Stimulated activated CD4-positive, alpha-beta T cell treated with anti-CD3 and anti-CD28 coated beads, Interleukin-15, amount 100 ng/mL, for 24 hours (primary cell): ENCODE measurements around the gene RIPOR2.
"Not testable (repeated sequence)": the region's sequence is repeated elsewhere in the genome, so short reads cannot be mapped to it uniquely, and the experiment has no call there.

Experiments used
- DNase-seq: peaks from one replicate; pipeline ENCODE4 v3.0.0-alpha.2; 2020

RIPOR2 gene

DNA sequence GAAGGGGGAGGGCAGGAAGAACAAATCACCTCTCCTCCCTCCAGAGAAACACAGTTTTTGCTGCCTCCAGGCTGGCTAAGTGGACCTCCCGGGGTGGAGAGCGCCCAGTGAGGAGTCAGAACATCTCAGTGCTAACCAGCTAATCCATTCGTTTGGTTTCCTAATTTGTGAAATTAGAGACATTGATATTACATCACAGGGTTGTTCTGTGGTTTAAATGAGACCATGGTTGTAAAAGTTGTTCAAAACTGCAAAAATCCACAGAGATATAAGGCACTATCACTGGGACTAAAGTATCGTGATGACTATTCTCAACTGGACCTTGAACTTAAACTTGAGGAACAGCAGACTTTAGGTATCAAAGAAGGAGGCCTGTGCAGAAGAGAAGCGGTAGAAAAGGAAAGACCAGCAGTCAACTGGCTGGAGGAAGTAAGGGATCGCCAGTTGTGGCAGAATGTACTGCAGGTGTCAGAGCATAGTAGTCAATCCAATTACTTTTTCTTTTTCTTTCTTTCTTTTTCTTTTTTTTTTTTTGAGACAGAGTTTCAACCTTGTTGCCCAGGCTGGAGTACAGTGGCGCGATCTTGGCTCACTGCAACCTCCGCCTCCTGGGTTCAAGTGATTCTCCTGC is 33.9 kb downstream of the RIPOR2 start:
- DNase-seq = no peak

DNA sequence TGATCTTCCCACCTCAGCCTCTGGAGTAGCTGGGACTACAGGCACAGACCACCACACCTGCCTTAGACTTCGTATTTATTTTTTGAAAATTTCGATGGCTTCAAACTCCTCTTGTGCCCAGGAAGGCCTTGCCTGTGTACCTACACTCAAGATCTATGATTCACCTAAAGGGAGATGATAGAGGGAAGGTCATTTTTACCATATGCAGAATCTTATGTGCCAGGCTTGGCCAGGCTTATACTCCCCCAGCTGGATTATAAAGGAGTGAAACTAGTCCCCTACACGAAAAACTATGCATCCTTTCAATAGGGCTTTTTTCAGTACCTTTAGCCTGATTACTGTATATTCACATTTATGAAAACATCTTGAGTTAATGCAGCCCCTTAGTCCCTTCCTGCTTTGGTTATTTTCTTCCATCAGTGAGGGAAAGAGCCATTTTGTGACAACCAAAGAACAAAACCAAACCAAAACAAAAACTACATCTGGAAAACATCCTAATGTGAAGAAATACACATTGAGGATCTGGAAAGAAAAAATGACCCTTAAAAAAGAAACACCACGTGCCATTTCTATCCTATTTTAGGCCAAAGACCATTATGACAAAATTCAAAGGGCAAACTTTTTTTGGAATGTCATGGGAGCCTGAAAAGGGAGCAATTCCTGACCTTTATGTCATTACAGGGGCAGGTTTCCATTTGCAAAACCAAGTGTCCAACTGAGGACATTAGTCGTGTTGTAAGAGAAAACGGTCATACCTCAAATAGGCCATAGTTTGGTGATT is 34.7 kb downstream of the RIPOR2 start:
- DNase-seq = no peak

DNA sequence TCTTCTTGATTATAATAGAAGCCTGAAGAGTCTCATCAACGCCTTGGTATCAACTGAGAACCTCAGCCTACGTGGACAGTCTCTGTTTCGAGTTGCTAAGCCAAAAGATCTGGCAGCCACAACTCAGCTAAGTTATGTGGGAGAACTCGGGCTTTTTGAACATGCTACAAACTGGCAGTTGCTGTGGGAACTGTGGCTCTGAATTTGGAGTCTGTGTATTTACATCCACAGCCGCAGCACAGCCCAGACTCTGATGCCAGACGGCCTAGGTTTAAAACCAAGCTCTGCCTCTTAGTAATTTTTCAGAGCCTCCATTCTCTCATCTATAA is 35.8 kb downstream of the RIPOR2 start:
- peak; percentile 61 for DNase-seq

DNA sequence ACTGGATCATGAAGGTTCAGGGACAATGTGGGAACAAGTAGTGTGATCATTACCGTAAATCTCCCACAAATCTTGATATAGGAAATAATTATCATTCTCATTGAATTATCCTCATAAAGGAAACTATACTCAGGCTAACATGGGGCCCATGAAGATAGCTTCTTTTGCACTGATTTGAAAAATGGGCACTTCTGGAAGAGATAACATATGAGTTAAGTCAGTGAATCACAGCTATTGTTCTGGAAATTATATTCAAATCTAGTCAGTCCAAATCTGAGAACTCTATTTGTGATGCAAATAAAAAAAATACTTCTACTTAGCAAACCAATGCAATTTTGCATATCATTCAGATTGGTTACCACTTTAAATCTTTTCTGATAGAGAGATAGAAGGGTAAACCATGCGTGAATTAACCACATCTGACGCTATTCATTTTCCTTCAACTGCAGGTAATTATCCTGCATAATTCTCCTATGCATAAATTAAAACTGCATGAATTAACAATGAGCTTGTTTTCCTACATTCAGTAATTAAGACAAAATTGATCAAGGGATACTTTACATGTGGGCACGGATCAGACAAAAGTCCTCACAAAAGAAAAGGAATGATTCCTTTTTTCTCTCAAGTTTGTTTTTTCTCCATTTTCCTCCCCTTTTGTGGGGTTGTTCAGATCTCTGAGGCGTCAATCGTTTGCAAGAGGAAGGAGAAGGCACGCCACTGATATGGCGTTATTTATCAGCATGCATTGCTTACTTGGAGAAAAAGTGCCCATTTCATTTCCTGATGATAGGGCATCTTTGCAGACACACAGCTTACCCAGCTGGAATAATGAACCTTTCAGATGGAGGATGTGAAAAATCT is 36.4 kb downstream of the RIPOR2 start:
- no peak for DNase-seq

DNA sequence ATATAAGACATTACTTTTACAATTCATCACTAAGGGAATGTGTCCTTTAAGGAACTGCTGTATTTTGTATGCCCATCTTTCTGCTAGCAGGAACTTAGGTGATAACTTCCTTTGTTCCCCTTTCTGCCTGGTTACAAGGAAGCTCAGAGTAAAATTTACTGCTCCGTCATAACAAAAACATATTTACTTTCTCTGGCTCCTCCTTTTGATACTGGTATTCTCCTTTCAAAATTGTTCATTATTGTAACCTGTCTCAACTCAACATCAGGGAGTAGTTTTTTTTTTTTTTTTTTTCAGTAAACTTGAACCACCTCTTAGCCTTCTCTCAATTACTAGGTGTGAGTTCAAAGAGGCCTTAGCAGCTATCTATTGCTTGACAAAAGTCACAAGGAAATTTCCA is 37.1 kb downstream of the RIPOR2 start:
- DNase-seq = no peak

DNA sequence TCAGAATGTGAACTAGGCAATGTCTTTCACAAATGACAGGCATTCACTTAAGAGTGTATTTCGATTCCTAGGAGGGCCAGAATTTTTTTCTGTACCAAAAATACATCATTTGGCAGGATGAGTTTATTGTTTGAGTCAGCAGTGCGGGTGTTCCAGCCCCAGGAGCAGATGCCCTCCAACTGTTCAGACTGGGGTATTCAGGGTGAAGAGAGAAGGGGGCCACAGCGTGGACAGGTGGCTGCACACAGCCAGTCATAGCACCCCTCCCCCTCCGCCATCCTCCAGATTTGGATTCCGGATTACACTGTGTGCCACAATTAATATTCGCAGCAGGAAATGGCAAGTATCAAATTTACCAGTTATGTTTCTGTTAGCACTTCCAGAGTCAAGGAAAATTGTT is 38.6 kb downstream of the RIPOR2 start:
- no peak for DNase-seq

DNA sequence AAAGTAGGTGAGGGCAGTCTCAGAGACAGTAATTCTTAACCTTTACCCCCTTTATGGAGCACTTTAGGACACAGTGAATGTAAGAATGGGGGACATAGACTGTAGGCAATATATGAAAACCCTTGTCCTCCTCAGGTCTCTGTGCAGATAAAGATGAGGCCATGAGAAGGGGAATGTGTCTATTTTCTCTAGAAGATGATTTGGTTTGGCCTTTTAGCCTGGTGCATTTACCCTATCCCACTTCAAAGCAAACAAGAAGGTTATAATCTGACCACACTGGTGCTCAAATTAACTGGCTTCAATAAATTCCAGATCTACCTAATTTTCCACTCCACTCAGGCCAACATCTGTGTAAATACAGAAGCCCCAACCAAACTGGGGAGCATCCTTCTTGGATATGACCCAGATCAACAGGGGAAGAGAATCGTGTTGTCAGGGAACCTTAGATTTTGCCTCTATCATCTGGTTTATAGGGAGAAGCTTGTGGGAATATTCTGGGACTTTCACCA is 42.4 kb downstream of the RIPOR2 start:
- no peak for DNase-seq

DNA sequence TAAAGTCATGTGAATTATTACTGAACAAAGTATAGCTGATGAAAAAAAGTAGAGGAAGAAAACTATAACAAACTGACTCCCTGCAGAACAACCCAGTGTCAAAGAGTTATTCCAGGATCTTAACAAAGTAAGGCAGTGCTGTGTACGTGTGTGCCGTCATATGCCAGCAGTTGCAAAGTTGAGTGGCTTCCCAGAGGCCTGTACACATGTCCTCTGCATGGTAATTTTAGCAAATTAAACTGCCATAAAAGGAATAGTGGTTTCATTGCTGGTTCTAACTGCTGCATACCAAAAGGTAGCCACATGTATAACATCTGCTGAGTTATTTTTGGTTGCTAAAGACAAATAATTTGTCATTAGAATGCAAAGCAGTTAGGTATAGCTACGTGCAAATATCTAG is 44.8 kb downstream of the RIPOR2 start:
- no peak for DNase-seq

DNA sequence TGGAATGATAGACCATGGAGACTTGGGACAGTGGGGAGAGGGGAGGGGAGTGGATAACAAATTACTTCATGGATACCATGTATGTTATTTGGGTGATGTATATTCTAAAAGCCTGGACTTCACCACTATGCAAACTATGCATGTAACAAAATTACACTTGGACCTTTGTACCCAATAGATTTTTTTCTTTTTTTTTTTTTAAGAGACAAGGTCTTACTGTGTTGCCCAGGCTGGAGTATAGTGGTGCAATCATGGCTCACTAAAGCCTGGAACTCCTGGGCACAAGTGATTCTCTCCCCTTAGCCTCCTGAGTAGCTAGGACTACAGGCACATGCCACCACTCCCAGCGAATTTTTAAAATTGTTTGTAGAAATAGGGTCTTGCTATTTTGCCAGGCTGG is 45.3 kb downstream of the RIPOR2 start:
- DNase-seq = no peak

DNA sequence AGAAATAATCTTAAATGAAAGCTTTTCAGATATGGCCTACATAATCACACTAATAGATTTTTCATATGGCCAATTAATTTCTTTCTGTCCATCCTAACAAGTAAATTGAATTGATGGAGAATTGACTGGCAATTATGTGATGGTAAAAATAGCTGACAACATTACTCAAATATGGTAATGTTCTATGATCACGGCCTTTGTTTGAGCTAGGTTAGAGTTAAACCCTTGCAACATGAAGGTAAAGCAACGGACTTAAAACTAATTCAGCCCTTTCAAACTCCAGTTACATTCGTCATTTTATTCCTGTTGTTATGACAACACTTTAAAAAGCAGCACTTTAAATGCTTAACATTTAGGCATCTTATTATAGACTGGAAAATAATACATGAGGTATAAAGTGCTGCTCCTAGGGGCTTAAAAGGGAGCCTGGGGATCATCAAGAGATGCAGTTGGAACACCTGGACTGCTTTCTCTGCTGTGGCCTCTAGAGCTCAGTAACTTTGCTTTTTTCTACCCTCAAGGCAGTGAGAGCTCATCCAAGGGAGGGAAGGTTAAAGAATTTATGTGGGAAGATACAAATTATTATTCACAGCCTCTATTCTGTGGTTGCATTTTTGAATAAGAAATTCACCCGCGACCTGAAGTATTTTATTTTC is 46.9 kb downstream of the RIPOR2 start:
- DNase-seq = no peak

DNA sequence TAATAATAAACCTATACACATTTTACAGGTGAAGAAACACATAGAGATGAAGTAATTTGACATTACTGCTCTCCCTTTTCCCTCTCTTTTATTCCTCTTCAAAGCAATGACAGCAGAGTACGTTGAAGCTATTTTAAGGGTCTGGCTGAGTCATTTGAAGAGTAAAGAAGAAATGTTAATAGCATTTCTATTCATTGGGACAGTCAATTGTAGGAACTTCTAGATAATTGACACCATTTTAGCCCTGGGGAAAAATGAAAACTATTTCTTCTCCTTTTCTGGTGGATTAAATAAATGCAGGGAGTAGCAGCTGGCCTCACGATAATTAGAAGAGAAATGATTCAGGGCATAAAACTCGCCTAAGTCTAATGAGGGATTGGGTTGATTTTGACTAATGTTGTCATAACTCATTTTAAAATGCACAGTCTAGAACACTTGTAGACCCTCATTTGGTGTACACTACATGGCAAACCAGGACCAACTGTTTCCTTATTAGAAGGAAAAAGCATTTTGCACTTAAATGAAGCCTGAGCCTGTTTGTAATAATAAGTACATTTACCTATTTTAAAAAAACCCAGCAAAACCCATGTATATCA is 48.1 kb downstream of the RIPOR2 start:
- no peak for DNase-seq

DNA sequence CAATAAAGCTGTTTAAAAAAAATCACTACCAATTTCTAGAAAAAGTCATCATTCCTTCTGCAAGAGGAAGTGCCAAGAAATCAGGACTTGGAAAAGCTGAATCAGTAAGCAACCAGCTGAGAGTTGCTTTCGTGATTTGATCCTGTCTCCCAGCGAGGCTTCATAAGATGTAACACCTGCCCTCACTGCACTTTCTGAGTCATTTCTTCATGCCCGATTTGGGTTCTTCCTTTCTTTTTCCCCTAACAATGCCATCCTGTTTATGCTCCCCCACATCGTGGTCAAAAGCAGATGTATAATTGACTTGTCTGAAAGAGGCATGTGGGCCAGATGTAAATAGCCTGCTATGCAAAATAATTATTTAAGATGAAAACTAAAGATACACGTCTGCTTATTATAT is 52.1 kb downstream of the RIPOR2 start:
- peak; percentile 57 for DNase-seq

DNA sequence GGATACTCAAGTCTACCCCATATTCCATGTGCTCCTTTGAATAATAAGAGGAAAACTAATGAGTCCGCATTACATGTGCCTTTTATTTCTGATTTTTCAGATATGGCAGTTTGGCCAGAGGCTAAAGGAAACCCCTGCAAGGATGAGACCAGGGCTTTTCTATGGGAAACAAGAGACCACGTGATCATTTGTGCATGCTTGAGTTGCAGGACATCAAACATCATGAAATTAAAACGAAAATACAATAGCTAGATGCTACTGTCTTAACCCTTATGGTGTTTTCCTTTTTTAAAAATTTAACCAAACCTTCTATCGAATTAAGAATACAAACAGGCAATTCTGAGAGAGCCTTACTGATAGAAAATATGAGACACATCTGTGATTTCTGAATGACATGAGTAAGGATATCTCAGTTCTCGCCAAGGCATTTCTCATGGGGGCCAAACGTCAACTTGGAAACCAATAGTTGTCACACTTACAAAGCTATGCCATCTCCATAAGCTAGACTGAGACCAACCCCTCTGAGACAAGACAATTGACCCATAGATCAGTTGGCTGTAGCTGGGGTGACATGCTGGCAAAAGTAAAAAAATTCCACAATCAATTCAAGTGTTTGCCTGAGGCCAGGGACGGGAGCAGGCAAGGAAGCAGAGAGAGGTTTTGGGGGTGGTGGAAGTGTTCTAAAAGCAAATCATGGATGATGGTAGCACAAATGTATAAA is 52.8 kb downstream of the RIPOR2 start:
- peak; percentile 32 for DNase-seq

DNA sequence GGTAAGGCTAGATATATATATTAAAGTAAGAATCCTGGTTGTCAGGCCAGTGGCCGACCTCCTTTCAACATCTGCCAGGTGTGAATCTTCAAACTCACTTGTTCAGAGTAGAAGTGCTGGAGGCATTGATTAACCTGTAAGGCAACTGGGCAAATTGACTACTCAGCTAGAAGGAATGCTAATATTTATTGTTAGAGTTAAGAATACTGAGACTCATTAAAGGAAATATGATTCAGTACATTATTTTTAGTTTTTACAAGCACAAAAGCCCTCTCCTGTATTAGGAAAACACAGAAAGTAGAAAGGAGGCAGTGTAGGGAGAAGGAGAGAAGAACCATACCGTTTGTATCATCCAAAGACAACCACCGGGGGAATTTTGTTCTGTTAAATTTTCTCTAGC is 53.5 kb downstream of the RIPOR2 start:
- DNase-seq = no peak

DNA sequence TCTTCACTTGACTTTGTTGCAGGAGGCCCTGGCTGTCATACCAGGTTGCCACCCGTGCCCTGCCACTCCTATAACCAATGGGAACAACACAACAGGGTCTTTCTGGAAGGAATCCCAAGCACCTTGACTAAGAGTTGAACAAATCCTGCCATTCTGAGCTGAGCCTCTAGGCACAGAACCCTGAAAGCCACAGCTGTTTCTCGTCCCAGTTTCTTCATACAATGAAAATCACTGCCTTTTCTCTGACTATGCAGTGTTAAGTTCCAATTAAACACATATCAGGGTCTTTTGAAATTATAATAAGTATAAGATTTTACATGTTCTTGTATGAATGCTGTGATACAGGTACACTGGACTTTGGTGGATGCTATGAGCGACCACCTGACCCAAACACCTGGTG is 54.4 kb downstream of the RIPOR2 start:
- no peak for DNase-seq

DNA sequence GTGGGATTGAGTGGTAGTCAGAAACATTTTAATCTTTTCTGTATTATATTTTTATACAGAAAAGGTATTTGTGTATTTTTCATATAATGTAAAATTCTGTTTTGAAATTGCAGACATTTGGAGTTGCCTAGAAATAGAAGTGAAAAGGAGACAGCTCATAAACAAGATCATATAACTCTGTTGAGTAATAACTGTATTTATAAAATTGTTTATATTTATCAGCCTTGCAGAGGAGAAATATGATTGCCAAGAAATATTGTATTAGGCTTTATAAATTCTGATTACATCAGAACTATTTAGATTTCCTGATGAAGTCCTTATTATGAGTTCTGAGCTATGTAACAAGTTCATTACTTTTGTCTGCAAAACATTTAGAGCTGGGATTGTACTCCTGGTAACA is 55.3 kb downstream of the RIPOR2 start:
- DNase-seq = no peak

DNA sequence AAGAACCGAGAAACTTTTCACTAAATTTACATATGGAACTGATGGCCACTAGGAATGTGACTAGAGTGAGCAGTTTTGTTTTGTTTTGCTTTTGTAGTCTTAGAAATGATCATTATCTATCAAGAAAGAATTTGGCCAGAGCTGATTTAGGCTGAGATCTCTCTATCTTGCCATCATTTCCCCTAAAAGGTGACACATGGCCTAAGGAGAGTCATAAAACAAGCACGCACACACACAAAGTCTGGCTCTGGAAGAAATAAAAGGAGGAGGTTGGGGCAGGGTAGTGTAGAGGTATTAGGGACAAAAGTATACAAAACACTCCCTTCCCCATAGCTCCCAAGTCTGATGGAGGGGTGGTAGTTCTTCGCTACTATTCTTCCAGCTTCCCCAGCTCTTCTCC is 56.4 kb downstream of the RIPOR2 start:
- no peak for DNase-seq

DNA sequence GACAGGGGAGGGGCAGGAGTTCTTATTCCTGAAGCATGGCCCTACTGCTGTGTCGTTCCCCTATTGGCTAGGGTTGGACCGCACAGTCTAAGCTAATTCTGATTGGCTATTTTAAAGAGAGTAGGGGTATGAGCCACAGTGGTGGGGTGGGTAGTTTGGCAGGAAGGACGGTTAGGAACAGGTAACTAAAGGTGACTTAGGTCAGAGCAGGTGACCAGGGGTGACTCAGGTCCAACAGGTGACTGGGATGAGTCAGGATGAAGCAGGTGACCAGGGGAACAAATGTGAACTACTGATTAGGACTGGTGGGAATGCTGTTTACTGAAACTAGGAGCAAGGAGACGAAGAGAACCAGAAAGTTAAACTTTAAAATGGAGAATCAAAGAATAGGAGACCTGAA is 58.0 kb downstream of the RIPOR2 start:
- not testable (repeated sequence) for DNase-seq

DNA sequence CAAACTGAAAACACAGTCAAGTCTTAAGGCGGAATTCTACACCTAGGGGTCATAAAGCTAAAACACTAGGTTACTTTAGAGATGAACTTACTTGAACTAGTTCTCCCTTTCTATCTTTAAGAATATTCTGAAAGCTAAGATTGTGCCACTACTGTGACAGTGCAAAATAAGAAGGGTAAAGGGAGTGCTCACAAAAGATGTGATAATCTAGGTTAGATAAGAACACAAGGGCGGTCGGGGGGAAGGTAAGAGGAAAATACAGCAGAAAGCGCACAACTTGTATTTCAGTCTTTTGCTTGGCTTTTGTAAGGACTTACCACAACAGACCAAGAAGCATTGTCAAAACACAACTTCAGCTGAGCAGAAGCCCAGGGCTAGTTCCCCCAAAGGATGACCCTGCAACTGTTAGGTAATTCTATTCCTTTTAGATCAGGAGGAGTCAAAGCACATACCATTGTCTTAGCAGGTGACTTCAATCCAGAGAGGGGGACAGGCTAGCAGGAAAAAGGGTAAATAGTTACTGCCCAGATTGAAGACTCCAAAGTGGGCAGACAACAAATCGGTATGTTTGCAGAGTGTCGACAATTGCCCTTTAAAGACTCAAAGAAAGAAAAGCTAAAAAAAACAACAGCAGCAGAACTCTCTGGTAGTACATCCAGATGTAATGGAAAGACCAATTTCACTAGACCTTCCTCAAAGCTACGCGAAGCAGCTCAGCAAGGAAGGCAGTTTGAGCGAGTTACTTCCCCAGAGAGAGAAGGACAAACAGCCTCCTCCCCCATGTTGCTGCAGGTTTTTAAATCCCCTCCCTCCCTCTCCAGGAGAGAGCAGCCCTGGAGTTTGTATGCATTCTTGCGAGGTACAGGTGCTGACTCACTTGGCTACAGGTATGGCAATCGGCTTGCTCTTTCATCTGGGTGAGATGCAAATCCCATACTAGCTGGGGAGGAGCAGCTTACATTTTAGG is 59.0 kb downstream of the RIPOR2 start:
- DNase-seq = no peak

DNA sequence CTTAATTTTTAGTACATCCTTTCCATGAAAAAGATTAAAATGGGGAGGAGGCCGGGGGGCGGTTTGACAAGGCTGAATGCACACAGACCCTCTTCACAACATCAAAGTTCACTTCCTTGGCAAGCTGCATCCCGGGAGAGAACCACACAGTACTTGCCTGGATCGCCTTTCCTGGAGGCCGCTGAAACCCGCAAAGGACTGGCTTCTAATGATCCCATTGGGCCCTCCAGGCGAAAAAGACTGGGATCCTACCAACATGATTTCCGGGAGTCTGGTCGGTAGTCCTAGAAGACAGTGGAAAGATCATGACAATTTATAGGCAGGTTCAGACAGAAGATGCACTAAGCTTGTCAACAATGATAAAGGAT is 60.2 kb downstream of the RIPOR2 start:
- no peak for DNase-seq
